Smooth muscle cell of the brain vasculature (primary cell): ENCODE measurements around the gene SDK1.

Source experiments
- DNase-seq: peaks from one replicate; pipeline ENCODE4 v3.0.0-alpha.2; 2012; ENCODE audit warnings: low read depth, low spot score

Gene SDK1

DNA sequence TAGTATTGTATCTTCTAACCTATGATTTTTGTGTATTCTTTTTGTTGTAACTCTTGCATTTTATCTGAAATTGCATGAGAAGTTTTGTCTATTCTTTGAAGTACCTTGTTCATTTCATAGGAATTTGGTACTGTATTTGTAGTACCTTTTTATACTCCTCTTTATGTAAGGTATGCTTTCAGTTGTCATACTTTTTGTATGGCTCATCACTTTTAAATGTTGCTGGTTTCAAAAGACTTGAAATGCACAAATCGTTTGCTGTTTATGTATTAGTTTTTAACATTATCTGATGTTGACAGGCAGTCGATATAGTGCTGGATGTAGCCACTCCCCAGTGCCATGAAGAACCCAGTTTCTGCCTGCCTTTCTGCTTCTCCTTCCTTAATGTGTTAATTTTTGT, 158.1 kb downstream of the SDK1 start:
- DNase-seq, result no peak

DNA sequence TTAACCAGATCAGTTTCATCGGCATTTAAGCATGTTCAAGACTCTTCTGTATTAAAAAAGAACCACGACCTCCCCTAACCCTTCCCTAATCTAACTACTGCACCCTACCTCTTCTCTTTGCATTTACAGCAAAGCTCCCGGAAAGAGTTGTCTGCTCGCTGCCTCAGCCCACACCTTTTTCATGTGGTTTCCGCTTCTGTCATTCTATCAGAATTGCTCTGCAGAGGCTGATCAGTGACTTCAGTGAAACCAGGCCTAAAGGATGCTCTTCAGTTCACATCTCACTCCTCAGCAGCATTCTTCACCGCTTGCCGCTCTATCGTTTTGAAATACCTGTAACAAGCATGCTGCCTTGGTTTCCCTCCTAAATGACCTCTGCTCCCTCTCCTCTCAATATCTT, 160.9 kb downstream of the SDK1 start:
- no peak for DNase-seq

DNA sequence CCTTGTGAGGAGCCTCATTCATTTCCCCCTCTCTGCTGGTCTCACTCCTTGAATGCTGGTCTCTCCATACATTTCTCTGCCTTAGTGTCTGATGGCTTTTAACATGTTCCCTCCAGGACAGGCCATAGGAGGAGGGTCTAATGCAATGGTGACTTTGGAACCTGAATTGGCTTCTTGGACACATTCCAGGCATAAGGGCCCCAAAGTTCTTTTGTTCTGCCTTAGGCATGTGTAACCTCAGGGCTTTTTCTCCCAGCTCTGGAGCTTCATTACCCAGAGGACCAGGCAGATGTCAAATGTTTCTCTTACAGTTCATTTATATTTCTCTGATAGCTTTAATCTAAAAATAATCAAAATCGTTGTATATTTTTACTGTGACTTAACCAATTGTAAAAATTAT, 162.6 kb downstream of the SDK1 start:
- DNase-seq, result no peak

DNA sequence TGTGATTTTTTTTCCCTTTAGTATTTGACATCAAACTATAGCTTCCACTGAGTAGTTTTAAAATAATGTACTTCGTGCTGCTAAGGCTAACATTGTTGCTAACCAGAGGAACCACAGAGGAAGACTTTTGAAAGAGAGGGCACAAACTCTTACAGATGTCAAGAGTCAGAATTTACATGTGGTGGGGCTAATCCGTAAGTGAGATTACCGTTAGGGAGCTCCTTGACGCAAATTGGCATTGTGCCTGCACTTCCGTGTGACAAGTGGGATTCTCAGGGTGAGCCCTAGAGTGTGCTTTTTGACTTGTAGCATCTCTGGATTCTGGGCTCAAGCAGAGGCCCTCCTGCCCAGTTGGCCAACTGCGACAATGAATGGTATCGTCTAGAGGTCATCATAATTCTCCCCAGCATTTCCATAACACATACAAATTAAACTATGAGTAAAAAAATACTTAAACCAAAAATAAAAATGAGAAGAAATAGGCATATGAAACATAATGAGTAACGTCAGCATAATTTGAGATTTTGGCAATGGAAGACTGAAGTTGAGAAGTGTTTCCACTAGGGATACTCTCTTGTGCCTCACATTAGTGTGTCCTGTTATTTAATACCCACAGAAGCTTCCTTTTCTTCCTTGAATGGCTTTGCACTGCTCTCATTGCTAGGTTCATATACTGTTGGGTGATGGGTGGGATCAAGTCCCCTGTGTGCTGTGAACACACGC, 164.0 kb downstream of the SDK1 start:
- DNase-seq, result no peak

DNA sequence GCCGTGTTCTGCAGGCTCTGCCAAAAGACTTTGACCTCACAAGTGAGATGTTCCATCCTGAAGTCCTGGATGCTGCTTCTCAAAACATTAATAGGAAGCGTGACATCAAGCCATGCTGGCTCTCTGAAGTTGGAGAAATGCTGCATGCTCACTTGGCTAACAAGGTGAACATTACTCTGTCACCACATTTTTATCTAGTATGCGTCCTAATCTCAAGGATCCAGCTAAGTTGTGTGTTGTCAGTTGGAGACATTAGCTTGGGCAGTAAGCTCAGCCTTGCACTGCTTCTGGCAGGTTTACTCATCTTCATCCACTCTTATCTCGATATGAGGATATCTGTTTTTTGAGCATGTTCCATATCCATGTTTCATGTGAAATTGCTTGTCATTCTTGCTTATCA, 165.2 kb downstream of the SDK1 start:
- DNase-seq, result no peak

DNA sequence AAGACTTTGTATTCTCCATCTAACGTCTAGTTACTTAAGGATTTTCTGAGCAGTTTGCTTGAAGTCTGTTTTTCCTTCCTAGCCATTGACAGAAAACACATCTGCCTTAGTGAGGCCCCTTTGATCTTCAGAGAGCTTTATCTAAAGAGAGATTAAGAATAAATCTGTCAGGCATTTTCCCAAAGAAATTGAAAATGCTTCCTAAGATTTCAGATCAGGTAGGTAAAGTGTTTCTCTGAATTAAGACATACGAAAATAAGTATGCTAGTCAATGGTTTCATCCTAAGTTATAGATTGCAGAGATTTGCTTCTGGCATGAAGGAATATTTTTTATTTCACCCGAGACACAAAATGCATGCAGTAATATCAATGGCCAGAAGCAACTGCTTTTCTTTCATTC, 168.6 kb downstream of the SDK1 start:
- DNase-seq, result no peak

DNA sequence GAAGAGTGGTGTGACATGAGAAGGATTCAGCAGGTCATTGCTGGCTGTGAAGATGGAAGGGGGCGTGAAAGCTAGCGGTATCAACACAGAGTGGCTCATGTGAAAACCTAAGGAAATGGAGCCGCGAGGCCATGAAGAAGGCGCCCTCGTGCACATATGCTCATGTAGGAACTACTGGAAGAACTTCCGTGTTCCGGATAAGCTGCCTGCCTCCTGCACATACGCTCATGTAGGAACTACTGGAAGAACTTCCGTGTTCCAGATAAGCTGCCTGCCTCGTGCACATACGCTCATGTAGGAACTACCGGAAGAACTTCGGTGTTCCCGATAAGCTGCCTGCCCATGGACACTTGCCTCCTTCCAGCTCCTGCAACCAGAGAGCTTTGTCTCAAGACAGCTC, 179.1 kb downstream of the SDK1 start:
- DNase-seq, result no peak

DNA sequence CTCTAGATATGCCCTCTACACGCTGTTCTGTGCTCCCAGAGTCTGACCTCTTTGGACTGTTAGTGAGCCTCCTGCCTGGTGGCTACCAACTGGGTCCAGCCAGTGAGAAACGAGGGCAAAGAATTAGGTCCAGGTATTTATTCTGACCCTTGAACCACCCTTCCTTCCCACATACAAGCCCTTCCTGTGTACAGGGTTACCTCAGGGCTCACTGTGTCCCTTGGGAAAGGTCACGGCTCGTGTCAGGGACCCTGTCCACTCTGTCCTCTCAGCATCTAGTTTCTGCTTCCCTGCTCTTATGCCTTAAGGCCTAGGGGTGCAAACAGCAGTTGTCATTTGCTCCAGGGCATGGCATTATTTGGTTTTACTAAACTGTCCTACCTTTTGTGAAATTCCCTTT, 180.4 kb downstream of the SDK1 start:
- no peak for DNase-seq

DNA sequence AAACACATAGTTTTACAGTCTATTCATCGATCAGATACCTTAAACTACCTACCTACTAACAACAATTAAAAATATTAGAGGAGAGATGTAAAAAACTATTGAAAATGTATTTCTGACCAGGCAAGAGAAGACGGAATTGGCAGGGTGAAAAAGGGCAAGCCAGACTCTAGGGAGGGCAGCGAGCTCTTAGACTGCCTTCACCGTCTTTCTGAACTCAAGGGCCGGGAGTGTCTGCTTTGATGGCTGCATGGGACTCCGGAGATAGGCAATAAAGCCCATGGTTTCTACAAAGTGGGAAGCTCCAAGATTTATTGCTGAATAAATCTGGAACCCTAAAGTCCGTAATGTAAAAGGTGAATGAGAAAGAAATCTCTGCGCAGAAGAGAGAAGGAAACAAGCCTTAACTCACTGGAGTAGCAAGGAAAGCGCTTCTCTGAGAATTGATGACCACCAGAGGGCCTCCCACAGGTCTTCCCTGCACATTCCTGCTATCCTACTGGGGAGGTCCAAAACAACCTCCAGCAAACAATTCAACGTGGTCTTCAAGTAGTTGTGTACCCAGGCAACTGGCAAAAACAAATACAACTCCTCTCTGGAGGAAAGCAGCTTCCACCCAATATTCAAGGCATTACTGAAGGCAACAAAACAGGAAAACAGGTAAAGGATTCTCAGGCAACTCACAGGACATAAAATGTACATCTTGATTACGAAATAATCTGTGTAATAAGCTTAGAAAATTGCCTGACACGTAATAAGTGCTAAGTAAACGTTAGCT, 181.3 kb downstream of the SDK1 start:
- peak; percentile 32 for DNase-seq

DNA sequence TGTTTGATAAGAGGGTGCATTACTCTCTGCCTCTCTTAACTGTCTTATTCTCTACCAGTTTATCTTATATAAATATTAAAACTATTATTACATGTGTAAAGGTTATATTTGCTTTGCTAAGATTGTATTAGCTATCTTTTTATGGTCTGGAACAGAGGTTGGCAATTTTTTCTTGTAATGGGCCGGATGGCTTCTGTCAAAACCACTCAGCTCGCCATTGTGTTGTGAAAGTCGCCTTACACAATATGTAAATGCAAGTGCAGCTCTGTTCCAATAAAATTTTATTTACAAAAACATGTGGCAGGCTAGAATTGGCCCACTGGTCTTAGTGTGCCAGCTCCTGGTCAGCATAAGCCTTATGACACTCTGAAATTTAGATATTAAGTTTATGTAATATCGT, 185.8 kb downstream of the SDK1 start:
- no peak for DNase-seq

DNA sequence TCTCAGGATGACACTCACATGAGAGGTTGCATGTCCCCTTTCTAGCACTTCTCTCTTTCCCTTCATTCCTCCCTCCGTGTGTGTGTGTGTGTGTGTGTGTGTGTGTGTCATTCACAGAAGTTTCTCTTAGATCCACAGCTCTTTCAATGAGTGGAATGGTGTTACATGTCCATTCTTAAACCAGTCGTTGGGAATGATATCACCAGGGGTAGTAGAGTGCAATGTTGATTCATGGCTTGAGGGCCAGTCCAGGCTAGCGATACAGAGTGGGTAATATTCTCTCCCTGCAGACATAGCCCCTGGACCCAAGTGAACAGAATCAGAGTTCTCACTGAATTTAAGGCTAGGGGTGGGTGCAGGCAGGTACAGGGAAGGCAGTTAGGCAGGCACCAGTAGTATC, 187.8 kb downstream of the SDK1 start:
- no peak for DNase-seq

DNA sequence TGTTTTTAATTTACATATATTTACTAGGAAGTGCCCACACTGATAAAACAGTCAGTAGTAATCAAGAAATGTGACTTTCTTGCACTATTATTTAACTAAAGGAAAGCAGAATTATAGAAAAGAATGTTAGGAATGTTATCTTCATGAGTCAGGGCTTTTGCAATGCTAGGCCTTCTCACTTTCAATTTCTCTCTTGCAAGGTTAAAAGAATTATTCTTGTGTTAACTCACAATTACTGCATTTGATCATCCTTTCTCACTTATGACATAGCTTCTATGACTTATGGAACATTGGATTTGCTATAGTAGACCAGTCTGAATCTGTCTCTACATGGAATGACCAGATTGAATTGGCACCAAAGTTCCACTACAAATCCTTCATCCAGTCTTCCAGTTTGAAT, 192.4 kb downstream of the SDK1 start:
- no peak for DNase-seq

DNA sequence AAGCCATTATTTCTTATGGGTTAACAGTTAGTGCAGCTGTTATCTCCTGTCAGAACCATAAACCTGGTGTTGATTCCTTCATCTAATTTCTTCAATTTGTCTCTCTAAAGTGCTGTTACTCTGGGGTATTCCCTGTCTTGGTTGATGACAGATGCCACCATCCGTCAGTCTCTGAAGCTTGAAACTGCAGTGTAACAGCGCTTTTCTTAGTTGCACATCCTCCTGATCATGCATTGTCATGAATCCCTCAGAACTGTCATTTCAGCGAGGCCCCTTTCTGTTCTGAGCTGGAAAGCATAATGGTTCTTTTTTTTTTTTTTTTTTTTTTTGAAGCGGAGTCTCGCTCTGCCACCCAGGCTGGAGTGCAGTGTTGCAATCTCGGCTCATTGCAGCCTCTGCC, 193.9 kb downstream of the SDK1 start:
- DNase-seq, result no peak

DNA sequence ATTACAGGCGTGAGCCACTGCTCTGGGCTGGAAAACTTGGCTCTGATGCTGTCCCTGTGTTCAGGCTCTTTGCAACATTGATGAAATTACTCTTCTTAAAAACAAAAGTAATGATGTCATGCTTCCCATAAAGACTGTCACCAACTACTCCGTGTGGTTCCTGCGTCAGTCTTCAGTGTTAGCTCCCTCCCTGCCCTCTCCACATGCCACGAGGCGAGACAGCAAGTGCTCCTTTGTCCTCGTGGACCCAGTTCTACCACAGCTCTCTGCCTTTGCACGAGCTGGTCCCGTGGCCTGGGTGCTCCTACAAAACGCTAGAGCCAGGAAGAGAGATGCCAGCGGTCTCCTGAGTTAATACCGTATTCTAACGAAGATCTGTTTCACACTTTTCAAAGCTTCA, 194.5 kb downstream of the SDK1 start:
- DNase-seq, result no peak

DNA sequence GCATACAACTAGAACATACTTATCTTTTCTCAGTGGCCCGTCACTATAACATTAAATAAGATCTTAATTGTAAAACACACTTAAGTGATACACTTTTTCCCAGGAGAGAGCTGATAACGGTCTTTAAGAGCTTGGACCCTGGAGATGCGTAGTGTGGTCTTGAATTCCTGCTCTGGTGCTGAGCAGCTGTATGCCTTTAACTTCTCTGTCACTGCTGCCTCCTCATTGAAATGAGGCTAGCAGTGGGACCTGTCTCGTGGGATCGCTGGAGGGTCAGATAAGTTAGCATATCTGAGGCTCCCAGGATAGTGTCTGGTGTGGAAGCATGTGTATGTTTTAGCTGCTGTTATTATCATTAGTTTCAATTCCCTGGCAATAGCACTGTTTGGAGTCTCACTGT, 194.9 kb downstream of the SDK1 start:
- DNase-seq, result no peak

DNA sequence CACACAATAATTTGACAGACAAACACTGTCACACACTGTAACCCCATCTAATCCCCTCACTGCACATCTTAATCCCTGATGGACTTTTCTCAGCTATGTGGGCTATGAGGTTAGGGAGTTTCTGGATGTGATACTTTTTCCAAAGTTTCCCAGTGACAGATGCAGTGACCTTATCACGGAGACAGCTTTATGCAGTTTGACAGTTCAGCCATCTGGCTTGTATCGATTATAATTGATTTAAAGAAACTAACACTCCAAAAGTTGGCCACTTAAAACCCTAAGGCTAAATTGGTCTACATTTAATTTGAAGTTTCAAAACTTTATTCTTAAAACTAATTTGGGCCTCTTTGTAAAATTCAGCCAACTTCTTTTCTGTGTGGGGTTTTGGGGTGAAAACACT, 196.7 kb downstream of the SDK1 start:
- DNase-seq, result no peak

DNA sequence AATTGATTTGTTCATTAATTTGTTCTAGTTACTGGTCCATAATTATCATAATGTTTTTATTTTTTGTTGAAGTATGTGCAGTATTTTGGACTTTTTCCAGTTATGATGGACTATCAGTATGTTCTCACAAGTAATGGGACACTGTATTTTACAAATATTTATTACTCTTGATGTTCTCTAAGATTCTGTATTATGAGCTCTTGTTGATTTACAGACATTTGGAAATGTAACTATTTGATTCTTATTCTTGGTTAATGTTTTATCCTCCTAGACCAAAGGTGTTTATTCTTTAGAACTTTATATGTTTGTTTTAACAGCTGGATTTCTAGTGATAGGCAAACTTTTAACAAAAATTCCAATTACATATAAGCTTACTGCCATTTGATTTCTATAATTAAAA, 200.6 kb downstream of the SDK1 start:
- DNase-seq, result no peak

DNA sequence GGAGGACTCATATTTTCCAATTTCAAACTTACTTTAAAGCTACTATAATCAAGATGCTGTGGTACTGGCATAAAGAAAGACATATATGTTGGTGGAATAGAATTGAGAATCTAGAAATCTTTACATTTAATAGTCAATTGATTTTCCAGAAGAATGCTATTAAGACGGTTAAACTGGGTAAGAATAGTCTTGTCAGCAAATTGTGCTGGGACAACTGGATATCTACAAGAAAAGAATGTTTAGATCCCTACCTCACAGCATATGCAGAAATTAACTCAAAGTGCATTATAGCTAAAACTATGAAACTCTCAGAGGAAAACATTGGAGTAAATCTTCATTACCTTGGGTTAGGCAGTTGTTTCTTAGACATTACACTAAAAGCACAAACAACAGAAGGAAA, 203.3 kb downstream of the SDK1 start:
- no peak for DNase-seq

DNA sequence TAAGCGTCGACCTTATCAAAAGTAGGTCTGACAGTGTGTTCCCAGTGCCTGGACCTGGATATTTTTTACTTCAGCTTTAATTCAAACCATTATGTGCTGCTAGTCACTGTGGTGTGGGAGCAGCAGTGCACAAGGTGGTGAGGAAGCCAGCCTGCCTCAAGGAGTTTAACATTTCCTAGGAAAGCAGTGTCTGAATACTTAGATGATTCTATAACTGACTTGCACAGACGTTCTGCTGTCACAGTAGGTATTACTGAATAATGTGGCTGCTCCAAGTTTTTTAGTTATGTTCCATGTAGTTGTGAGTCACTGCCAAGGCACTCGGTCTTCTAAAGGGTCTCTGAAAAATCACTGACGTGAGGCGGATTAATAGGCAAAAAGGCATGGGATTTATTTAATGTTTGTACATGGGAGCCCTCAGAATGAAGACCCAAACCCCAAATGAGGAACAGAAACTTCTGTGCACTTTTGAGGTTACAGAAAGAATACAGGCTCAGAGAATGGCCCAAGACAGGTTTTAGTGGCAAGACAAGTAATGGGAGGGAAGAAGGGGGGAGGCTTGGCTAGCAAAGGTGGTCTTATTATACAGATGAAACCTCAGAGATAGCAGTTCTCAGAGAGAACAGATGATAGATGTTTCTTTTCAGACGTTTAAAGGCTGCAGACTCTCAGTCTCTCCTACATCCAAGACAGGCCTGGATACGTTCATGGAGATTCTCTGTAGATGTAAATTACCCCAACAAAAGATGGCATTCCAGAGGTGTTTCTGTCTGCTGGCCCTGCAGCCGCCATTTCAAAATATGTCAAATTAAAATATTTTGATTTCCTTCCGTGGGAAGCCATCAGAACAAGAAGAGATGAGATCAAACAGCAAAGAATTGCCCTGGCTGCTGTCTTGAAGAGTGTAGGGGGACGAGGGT, 209.3 kb downstream of the SDK1 start:
- no peak for DNase-seq

DNA sequence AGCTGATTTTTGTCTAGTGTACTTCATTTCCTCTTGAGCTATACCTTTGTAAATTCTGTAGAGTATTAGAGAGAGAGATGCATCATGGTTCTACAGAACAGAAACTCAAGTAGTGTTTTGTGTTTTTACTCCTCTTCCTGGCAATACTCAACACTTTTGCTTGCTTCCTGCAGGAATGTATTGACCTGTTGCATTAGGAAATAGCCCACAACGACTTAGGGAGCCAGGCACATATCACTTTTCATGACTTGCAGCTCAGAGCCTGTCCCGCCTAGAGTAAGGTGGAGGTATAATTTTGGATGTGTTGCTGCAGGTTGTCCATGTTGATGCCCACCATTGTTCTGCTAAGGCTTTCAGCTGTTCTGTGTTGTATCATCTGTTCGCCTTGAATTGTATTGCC, 216.3 kb downstream of the SDK1 start:
- no peak for DNase-seq

DNA sequence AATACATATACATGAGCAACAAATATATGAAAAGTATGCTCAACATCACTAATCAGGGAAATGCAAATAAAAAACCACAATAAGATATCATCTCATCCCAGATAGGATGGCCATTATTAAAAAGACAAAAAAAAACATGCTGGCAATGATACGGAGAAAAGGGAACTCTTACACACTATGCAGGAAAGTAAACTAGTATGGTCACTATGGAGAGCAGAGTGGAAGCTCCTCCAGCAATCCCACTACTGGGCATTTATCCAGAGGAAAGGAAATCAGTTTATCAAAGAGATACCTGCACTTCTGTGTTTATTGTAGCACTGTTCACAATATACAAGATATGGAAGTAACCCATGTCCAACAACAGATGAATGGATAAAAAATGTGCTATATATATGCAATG, 217.5 kb downstream of the SDK1 start:
- no peak for DNase-seq

DNA sequence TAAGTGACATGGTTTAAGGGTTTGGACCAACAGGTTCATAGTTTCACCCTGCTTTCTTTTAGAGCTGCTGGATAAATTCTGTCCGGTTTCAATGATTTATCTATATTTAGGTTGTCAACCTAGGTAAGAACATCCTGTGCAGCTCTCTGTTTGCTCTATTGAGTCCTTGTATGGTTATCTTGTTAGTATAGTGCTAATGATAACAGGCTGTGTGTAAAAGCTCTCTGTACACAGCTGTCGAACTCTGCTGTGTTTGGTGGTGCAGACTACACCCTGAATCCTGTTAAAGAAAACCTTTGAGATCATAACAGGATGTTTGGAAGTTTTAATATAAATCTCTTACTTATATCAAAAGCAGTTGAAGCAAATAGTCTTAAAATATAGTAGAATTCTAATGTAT, 219.2 kb downstream of the SDK1 start:
- no peak for DNase-seq
